ENCODE measurements around the gene FBRS. TPM values are rescaled to one million over a fixed set of nuclear protein-coding genes. Genes with fewer than 3 reads are reported as not detected.
A peak's percentile ranks its signal among the peaks of the same experiment; 100 is the strongest.

FBRS gene
- 7.8 and 9.4 TPM in 2 replicates for polyA plus RNA-seq (2011; rRNA removed)
- 14.9 and 15.3 TPM in 2 replicates for polyA minus RNA-seq (2011; rRNA and poly(A)+ RNA removed)

- H3K4me3 ChIP-seq (ENCODE audit: low read depth, low read length), result peak within 1 kb of the TSS; percentile 90
- ChIA-PET CTCF (interaction anchor here (0.6 to 4.6 kb wide), 6 partner anchors 15 to 1465 kb away, joined by 3 to 43 read pairs (median 3); no protein-coding TSS in a partner anchor), POLR2A (interaction anchor here (0.5 to 0.6 kb wide), 2 partner anchors 35 to 156 kb away, joined by 3 read pairs; no protein-coding TSS in a partner anchor)
- no peaks in the 10 kb centered on the region for H3K27me3 ChIP-seq (ENCODE audit: control insufficient read depth, insufficient read depth, low read length)
- peak; percentile 100 for DNase-seq (ENCODE audit: low read depth)
- TF ChIP-seq CTCF (IDR thresholded peaks at IDR 0.05; ENCODE audit: insufficient read depth, low read depth, low read length), result peak; percentile 68
- peaks cover 27% of the 10 kb centered on the region for H3K36me3 ChIP-seq (ENCODE audit: control insufficient read depth, insufficient read depth, low read length)
Observed at GRCh38 chr16:30657866-30658730, at the start of gene FBRS. FBRS (plus strand) TSS chr16:30658431; CDS start chr16:30659519, 1,088 bp downstream.

DNA sequence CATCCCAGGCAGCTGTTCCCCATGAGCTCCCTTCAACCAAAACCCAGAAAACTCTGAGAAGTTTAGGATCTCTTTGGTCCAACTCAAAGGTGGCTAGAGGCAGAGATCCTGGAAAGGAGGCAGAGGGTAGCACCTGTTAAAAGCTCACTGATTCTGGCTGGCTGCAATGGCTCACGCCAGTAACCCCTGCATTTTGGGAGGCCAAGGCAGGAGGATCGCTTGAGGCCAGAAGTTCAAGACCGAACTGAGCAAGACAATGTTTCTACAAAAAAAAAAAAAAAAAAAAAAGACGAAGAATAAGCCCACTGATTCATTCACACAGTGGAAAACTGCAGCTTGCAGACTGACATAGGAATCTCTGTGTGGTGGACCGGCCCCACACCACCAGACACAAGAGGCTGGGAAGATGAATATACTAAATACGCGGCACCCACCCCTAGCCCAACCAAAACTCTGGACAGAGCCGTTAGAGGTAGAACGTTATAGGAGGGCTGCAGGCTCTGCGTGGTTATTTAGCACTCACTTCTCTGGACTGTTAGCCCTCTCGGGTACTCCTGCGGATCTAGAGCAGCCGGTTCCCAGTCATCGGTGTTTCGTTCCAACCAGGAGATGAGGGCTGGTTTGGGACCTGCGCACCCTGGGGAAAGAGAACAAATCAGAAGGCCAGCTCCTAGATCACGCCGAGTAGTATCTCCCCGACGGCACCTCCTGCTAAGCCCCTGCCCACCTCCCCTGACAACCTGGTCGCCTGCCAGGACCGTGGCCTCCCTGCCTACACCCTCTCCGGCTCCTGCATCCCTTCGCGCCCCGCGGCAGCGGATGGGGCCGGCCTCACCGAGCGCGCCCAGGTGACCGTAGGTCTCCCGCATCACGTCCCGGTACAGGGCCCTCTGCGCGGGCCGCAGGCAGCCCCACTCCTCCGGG lies 49.0 kb upstream of the FBRS start:
- Histone ChIP-seq H3K4me3 (ENCODE audit: low read depth, low read length) (peak overlapping the region; percentile 72), H3K27me3 (ENCODE audit: control insufficient read depth, insufficient read depth, low read length) (no peaks in the 10 kb centered on the region), H3K36me3 (ENCODE audit: control insufficient read depth, insufficient read depth, low read length) (peaks cover 10% of the 10 kb centered on the region)
- TF ChIP-seq CTCF (IDR thresholded peaks at IDR 0.05; ENCODE audit: insufficient read depth, low read depth, low read length), result no peak
- ChIA-PET POLR2A (interaction anchor here (0.6 to 0.7 kb wide), 2 partner anchors 28 to 239 kb away, joined by 4 to 7 read pairs; partner anchors contain the start of gene TBC1D10B), CTCF (interaction anchor here (0.8 to 2.8 kb wide), 4 partner anchors 11 to 485 kb away, joined by 3 to 16 read pairs (median 4); no protein-coding TSS in a partner anchor)
- DNase-seq (ENCODE audit: low read depth), result no peak

GRCh38 chr16:30609926-30610839 lies 48.0 kb upstream of the FBRS start, which contains the start of gene ZNF689:
ZNF689 (minus strand) TSS chr16:30610389; CDS start chr16:30610041, 348 bp downstream.
- Histone ChIP-seq H3K4me3 (ENCODE audit: low read depth, low read length) (peak within 1 kb of the TSS; percentile 72), H3K27me3 (ENCODE audit: control insufficient read depth, insufficient read depth, low read length) (no peaks in the 10 kb centered on the region), H3K36me3 (ENCODE audit: control insufficient read depth, insufficient read depth, low read length) (peaks cover under 1% of the 10 kb centered on the region)
- DNase-seq (ENCODE audit: low read depth), result peak; percentile 82
- ChIA-PET POLR2A (interaction anchor here (0.8 kb wide), 1 partner anchor 75 kb away, joined by 3 read pairs; no protein-coding TSS in a partner anchor), CTCF (interaction anchor here (1.4 to 2.8 kb wide), 3 partner anchors 12 to 161 kb away, joined by 4 to 16 read pairs (median 5); no protein-coding TSS in a partner anchor)
- no peak for TF ChIP-seq CTCF (IDR thresholded peaks at IDR 0.05; ENCODE audit: insufficient read depth, low read depth, low read length)

GRCh38 chr16:30615358-30616091 lies 42.7 kb upstream of the FBRS start:
- Histone ChIP-seq H3K4me3 (ENCODE audit: low read depth, low read length) (no peak overlapping the region), H3K36me3 (ENCODE audit: control insufficient read depth, insufficient read depth, low read length) (no peaks in the 10 kb centered on the region), H3K27me3 (ENCODE audit: control insufficient read depth, insufficient read depth, low read length) (no peaks in the 10 kb centered on the region)
- DNase-seq (ENCODE audit: low read depth), result no peak
- CTCF ChIA-PET, result interaction anchor here (0.6 to 3.1 kb wide), 11 partner anchors 9 to 185 kb away, joined by 3 to 11 read pairs (median 4); partner anchors contain the start of genes DCTPP1 and SEPHS2
- POLR2A ChIA-PET, result no interaction called here
- peak; percentile 56 for TF ChIP-seq CTCF (IDR thresholded peaks at IDR 0.05; ENCODE audit: insufficient read depth, low read depth, low read length)
